RWPE2 (cell line): ENCODE measurements around the gene BHLHA15.

Experiments
- ATAC-seq: fragments of 200-7000 bp; cut with Tn5 transposase; 3 replicates; pipeline ENCODE4 v1.9.1; 2021; ENCODE audit warnings: low read depth
- DNase-seq: peaks from one replicate; pipeline ENCODE4 v3.0.0-alpha.2; 2020; ENCODE audit warnings: low spot score
- H3K27ac ChIP-seq: fragments of 450-650 bp; 2 replicates; pipeline ENCODE4 v1.5.1; 2017; ENCODE audit warnings: mild to moderate bottlenecking; ENCODE audit not compliant: poor library complexity, severe bottlenecking
- H3K27me3 ChIP-seq: fragments of 250-450 bp; sonication (Bioruptor Pico); 2 replicates; pipeline ENCODE4 v1.5.1; 2021; ENCODE audit warnings: mild to moderate bottlenecking, moderate library complexity; ENCODE audit not compliant: insufficient read depth, poor library complexity, severe bottlenecking
- H3K36me3 ChIP-seq: fragments of 250-450 bp; sonication (Bioruptor Pico); 2 replicates; pipeline ENCODE4 v1.5.1; 2020; ENCODE audit warnings: low read depth, mild to moderate bottlenecking, moderate library complexity
- H3K4me1 ChIP-seq: fragments of 250-450 bp; sonication (Bioruptor Pico); 2 replicates; pipeline ENCODE4 v1.5.1; 2021; ENCODE audit warnings: mild to moderate bottlenecking, moderate library complexity; ENCODE audit not compliant: insufficient read depth, poor library complexity, severe bottlenecking
- H3K4me3 ChIP-seq: fragments of 250-450 bp; sonication (Bioruptor Pico); 2 replicates; pipeline ENCODE4 v1.5.1; 2021; ENCODE audit warnings: mild to moderate bottlenecking, moderate library complexity; ENCODE audit not compliant: severe bottlenecking
- H3K9me3 ChIP-seq: fragments of 250-450 bp; sonication (Bioruptor Pico); 2 replicates; pipeline ENCODE4 v1.5.1; 2021; ENCODE audit warnings: mild to moderate bottlenecking, moderate library complexity; ENCODE audit not compliant: severe bottlenecking
- TF ChIP-seq, protein P1 (sequence below): fragments of 450-650 bp; IDR thresholded peaks from one replicate; pipeline ENCODE4 v1.5.1; 2017; ENCODE audit warnings: mild to moderate bottlenecking, moderate library complexity; ENCODE audit not compliant: poor library complexity, severe bottlenecking

Gene BHLHA15

DNA sequence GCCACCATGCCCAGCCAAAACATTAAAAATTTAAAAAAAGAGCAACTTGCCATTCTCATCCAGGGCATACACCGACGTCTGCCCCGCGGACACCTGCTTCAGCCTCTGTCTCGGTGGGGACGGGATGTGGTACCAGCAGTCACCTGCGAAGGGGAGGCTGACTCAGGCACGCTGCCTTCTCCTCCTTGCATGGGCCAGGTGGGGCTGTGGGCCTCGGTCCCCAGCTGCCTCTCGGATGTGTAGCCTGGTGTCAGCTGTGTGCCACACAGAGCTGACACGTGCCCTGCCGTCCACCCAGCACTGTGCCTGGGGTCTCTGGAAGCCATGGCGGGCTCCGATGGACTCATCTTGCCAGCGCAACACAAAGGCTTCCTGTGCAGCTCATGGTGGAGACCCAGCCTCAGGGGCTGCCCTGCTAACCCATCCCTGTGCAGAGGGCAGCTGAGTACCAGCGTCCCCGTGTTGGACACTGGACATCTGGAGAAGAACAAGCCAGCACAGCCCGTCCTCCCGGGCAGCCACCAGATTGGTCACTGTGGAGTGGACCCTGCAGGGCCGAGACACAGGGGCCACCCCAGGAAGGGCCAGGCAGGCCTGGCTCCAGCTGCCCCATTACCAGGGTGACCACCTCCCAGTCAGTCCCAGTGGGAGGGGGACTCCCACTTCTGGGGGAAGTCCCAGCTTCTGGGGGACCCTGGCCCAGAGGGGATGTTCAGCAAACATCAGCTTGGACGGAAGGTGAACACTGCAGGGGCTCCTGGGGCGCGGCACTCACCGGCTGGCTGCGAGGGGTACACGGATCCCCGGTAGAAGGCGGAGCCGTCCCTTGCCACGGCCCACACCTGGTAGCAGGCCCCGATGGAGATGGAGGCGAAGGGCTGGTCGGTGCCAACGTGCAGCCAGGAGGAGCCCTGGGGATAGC, 10.6 kb downstream of the BHLHA15 start:
- no peaks in the 10 kb centered on the region for H3K27me3 ChIP-seq
- TF ChIP-seq, protein P1, sequence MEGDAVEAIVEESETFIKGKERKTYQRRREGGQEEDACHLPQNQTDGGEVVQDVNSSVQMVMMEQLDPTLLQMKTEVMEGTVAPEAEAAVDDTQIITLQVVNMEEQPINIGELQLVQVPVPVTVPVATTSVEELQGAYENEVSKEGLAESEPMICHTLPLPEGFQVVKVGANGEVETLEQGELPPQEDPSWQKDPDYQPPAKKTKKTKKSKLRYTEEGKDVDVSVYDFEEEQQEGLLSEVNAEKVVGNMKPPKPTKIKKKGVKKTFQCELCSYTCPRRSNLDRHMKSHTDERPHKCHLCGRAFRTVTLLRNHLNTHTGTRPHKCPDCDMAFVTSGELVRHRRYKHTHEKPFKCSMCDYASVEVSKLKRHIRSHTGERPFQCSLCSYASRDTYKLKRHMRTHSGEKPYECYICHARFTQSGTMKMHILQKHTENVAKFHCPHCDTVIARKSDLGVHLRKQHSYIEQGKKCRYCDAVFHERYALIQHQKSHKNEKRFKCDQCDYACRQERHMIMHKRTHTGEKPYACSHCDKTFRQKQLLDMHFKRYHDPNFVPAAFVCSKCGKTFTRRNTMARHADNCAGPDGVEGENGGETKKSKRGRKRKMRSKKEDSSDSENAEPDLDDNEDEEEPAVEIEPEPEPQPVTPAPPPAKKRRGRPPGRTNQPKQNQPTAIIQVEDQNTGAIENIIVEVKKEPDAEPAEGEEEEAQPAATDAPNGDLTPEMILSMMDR = no peak
- H3K9me3 ChIP-seq = no peaks in the 10 kb centered on the region
- no peaks in the 10 kb centered on the region for H3K36me3 ChIP-seq
- no peaks in the 10 kb centered on the region for H3K4me1 ChIP-seq
- no peak overlapping the region for H3K27ac ChIP-seq
- ATAC-seq (no peak), DNase-seq (peak; percentile 58)
- no peak overlapping the region for H3K4me3 ChIP-seq

DNA sequence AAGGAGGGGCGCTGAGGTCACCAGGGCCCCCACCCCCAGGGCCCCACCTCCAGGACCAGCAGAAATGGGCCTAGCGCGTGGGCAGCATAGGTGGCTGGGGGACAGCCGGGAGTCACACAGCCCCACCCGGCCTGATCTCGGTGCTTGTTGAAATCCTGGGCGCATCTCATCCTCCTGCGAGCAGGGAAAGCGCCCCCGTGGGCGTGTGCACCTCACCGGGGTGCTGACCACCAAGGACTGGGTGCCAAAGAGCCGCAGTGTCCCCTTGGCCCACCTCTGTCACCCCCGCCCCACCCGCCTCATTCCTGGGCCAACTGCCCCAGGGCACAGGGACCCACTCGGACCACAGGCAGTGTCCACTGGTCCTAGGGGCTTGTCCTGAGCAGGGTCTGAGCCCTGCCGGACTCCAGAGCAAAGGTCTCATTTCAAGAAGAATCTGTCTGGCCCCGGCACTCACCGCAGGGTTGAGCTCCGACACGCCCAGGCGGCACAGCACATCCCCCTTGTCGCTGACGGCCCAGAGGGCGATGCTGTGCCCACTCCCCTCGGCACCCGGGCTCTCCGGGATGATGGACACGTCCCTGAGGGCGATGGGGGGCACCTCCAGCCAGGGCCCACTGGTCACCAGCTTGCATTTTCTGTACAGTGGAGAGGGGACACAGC, 11.4 kb downstream of the BHLHA15 start:
- ATAC-seq (no peak; the same call in 2 of the 3 replicates), DNase-seq (peak; percentile 51)
- no peaks in the 10 kb centered on the region for H3K9me3 ChIP-seq
- no peaks in the 10 kb centered on the region for H3K27me3 ChIP-seq
- TF ChIP-seq, protein P1 = no peak
- no peak overlapping the region for H3K27ac ChIP-seq
- no peak overlapping the region for H3K4me3 ChIP-seq
- no peaks in the 10 kb centered on the region for H3K36me3 ChIP-seq
- H3K4me1 ChIP-seq = no peaks in the 10 kb centered on the region

DNA sequence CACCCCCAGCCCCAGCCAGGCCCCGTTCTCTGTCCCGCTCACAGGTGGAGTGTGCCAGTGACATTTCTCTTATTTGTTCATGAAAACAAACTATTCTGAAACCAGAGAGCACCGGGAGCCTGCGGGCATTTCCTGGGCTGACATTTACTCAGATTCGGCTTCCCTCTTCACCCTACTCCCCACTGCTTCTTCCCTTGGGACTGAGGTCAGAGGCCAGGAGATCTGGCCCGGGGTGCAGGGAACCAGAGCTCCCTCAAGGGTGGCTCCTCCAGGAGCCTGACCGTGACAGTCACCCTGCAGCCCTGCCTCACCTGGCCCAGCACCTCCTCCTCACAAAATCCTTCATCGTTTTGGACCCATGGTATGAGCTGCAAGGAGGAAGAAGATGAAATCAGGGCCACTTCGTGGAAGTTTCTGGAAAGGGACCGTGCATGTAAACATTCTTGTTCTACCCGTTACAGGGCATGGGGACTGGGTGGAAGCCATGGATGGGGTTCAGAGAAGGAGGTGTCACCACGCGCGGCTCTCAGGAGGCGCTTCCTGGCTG, 12.2 kb downstream of the BHLHA15 start:
- Histone ChIP-seq H3K36me3 (no peaks in the 10 kb centered on the region), H3K4me3 (no peak overlapping the region), H3K27me3 (no peaks in the 10 kb centered on the region), H3K4me1 (no peaks in the 10 kb centered on the region), H3K9me3 (no peaks in the 10 kb centered on the region), H3K27ac (no peak overlapping the region)
- TF ChIP-seq, protein P1 = no peak
- DNase-seq (peak; percentile 14), ATAC-seq (no peak)

DNA sequence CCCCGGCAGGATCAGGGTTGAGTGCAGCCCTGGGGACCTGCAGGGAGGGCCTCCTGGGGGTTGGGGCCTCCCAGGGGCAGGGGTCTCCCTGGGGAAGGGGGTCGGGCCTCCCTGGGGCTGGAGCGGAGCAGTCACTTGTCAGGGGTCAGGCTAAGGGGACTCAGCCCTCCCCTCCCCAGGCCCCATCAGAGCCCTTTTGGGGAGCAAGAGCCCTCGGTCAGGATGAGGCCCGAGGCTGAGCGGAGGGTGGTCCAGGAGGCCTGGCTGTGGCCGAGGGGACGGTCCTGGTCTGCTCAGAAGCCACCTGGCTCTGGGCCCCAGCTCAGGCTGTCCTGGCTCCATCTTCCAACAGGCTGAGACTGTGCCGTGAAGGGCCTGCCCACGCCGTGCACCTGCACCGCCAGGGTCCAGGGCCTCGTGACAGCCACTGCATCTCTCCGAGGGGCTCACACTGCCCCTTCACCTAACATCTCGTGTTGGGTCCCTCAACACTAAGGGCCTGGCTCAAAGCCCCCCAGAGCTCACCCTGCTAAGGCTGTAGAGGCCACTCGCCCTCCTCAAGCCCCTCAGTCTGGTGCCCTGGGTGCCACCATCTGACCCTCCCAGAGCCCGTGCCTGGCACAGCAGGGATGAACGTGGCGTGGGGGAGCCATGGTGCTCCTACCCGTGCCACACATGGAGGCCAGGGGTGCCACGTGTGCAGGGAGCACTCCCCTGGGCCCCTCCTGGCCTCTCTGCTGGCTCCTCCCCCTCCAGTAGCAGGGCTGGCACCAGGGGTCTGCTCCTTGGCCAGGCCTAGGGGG, 12.9 kb downstream of the BHLHA15 start:
- Histone ChIP-seq H3K27ac (no peak overlapping the region), H3K27me3 (no peaks in the 10 kb centered on the region), H3K4me1 (no peaks in the 10 kb centered on the region), H3K9me3 (no peaks in the 10 kb centered on the region), H3K36me3 (no peaks in the 10 kb centered on the region), H3K4me3 (no peak overlapping the region)
- no peak for ATAC-seq
- DNase-seq = peak; percentile 51
- TF ChIP-seq, protein P1 = no peak
